HL-60/S4 (cell line): ENCODE results near the gene PLEKHA7.

Experiments used
- in situ Hi-C: fragments of 300-500 bp; cut with MboI; formaldehyde crosslinking; loops from 2 replicates; pipeline ENCODE4 v1.14.3; 2022; ENCODE audit warnings: low sequenced_read_pairs

The PLEKHA7 gene

DNA sequence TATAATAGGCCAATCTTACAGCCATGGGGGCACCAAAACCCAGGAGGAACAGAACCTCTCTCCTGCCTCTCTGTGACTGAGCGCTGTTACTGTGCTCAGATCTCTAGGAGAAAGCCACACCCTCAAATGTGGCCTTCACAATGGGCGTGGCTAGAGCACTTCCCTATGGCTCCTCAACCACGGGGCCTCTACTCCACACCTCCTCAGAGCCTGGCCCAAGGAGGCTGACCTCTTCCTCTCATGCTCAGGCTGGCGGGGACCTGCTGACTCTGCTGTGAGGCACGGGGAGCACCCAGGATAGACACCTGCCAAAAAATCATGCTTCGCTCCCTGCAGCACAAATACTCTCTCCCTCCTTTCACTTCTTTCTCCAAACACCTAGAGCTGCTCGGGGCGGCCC lies 234.8 kb downstream of the PLEKHA7 start:
- in situ Hi-C loops: no loop called here

DNA sequence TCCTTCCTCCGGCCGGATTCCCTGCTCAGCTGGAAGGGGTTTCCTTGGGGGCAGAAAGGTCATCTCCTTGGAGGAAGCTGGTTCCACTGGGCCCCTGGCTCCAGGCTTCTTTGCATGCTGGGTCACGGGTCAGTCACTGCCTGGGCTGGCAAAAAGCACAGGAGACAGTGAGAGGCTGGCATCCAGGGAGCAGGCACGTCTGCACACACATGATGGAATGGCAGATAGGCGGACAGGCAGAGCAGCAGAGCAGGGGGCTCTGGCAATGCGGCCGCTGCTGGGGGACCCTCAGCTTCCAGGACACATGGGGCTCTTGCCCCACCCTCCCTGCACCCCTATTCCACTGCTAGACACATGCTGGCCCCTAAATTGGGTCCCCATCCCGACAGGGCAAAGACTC lies 235.3 kb downstream of the PLEKHA7 start:
- in situ Hi-C loops: no loop called here

DNA sequence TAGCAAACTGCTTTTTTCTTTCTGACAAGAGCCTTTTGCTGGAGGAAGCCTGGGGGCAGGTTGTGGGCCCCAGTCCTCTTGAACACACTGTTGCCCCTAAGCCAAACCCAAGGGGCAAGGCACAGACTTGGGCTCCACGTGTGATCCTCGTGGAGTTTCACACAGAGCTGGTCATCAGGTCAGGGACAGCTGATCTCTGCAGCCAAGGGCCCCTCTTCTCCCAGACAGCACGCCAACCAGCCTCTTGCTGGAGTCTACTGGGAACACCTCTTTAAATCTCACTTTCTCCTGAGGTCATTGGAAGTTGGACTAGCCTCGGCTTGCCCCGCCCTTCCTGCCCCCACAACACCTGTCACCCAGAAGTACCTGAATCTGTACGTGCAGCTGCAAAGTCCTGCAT lies 235.9 kb downstream of the PLEKHA7 start:
- in situ Hi-C loops: no loop called here

DNA sequence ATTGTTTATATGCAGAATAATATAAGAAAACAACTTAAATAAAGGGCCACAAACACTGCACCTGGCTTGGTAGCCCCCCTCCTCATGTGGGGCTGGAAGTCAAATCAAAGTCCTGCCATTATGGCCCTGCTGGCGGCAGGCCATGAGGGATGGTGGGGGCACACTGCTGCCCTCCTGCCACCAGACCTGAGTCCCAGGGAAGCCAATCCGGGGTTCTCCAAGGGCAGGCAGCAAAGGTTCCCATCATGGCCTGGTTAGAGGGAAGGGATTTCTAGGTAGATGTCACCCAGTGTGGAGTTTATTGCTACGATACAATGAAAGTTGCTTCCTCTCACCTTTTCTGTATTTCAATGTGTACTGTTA lies 236.6 kb downstream of the PLEKHA7 start:
- in situ Hi-C loops: no loop called here

DNA sequence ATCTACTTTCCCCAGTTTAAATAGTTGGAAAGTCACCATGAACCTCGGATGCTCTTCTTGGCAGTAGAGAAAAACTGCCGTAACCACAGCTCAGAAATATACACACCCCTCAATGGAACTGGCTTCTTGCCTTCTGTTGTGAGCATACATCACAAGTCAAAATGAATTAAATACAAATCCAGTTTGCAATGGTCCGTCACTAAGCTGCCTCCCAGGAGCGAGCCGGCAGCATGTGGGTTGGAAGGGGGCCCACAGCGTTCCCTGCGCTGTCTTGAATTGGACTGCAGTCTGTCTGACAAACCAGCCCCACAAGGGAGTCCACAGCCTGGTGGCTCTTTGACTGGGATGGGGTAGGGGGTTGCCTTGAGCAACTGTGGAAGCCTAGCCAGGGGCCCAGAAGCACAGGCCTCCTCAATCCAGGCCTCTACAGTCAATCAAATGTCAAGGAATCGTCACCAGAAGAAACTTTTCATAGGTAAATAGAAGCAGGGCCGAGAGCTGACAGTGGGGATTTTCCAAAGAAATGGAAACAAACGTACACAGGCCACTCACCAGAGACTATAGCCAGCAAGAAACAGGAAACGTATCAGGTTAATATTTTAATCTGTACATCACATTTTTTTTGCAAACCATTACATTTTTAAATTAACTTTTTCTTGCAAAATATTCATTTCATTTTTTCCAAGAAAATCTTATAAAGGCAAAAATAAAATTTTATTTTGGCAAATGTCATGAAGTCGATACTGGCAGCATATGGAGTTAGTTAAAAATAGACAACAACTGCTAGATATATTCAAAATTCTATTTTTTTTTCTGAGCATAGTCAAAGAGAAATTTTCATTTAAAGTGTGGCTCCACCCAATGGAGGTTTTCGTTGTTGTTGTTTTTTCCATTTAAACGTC lies 237.3 kb downstream of the PLEKHA7 start:
- in situ Hi-C loops: no loop called here

DNA sequence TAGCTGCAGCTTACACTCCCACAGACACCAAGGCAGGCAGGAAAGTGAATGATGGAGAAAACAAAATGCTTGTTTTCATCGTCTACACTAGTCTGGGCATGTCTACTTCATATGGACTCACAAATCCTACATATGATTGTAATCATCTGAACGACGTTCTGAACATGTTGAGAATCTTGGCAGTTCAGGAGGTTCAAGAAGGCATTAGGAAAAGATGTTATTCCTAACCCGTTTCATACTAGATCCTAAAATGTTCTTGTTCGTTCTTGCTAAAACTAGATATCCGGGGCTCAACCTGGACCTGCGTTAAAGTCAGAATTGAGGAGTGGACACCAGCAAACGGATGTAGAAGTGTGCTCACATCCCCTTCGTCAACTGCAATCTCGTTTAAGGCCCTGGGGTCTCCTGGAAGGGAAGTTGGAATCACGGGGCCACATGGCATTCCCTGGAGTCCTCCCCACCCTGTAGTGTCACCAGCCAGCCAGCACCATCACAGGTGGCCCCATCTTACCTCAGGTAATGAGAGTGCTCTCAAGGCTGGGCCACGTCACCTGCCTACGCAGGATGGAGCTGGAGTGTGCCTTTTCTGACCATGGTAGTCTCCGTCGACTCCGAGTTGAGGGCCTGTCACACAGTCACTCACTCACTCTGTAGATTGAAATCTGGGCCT lies 238.5 kb downstream of the PLEKHA7 start:
- in situ Hi-C loops: no loop called here

DNA sequence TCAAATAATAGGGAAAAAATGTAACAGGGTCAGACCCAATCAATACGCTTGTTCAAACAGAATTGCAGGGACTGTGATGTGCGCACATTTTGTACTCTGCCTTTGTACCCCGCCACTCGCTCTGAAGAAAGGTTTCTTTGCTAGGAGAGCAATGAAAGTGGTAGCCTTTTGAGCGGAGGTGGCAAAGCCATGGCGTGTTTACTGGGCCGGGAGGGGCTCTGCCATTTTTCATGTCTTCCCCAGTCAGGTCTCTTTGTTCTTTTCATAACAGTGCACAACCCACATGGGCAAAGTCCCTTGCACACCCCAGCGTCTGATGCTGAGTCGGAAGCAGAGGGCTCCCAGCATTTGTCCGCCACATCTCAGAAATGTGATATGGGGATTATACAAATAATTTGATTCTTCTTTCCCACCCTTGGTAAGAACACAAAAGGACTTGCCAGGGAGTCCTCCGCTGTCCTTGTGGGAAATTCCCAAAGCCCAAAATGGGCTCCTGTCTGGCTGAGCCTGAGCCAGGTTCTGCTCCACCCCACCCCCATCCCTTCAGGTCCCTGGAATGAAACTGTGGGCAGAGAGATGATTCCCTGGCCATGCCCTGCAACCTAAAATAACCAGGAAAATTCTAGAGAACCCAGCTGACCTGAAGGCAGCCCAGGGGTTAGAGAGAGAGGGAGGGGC lies 239.1 kb downstream of the PLEKHA7 start:
- in situ Hi-C loops: no loop called here

DNA sequence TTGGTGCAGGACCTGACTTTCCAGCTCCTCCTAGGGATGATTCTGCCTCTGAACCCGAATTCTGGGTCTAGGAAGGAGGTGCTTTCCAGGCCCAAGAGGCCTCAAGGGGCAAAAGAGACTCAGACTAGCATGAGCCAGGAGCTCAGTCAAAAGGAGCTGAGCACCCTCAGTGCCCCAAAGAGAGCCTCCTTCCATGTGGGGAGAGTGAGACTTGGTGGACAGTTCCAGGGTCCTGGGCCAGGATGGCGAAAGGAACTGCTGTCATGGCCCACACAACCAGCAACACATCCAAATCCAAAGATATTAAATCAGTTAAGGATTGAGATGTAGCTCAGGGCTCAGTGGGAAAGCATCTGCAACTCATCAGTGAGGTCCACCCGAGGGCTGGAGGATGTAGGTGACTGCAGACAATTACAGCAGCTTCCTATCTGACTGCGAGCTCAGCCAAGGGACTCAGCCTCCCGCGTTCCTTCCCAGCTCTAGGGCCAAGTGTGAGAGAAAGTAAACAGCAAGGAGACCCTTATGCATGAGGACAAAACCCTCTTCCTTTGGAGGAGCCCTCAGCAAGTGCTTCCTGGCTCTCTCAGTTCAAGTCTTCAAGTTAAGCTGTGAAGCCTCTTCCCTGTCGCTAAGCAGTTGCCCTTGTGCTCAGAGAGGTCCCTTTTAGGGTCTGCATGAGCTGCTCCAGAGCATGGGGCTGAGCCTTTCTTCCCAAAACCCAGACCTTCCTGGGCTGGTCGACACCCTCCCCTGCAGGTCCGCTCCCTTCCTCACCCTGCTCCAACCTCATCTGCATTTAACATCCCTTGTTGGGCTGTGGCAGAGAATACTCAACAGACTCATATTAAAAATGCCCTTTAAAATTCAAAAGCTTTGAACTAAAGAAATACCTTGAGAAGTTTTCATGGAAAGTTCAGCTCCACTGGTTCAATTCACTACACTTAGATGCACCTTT lies 240.0 kb downstream of the PLEKHA7 start:
- in situ Hi-C loops: no loop called here

DNA sequence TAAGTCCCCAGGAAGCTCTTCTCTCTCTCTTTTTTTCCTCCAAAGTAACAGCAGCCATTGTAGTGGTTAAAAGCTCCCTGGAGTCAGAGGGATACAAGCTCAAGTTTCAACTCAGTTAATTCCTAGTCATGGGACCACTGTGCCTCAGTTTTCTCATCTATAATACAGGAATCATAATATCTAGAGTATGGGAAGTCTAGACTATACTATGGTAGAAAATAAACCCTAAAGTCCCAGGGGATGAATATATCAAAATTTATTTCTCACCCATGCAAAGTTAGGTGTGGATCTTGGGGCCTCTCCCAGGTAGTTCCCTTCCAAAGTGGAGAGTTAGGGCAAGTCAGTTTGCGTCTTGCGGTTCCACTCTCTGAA lies 242.1 kb downstream of the PLEKHA7 start:
- in situ Hi-C loops: no loop called here

DNA sequence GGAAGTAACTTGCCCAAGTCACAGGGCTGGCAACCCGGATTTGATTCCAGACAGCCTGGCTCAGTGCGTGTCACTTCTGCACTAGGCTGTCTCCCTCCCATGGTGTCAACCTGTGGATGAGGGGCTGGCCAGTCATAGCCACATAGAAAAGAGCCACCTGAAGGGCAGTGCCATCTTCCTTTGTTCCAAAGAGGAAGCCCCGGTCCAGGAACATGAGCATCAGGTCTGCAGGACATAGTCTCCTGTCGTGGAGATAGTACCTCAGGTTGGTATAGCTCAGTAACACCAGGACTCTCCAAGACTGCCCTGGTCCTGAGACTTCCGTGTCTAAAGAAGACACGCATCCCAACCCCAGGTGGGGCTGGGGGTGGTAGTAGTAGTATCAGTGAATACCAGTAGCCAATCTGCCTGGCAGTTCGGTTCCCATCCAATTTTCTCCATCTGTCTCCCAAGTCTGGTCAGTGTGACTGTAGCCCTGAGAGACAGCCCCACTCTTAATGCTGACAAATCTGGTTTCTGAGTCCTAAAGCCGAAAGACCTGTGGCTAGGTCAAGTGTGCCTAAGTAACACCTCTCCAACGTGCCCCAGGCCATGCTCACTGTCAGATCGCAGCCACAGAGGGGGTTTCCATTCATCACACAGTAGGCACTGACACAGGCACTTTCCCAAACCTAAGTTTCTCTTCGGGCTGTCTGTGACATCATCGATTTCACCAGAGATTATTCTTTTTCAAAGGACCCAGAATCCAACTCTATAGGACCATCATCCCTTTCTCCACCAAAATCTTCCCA lies 242.7 kb downstream of the PLEKHA7 start:
- in situ Hi-C loops: no loop called here

DNA sequence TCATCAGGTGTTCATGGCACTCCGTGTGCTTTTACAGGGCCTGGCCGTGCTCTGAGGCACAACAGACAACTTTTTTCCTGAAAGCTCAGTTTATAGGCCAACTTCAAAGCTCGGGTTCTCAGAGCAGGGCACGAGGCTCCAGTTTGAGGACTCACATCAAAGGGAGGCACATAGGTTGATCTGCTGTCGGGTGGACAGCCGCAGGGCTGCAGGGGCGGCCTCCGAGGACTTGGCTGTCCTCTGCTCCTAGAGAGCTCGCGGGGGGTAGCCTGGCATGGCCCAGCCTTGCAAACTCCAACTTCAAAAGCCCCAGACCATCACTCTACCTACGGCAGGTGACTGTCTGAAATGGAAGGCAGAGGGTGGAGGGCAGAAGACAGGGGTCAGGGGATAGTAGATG lies 244.2 kb downstream of the PLEKHA7 start:
- in situ Hi-C loops: no loop called here

DNA sequence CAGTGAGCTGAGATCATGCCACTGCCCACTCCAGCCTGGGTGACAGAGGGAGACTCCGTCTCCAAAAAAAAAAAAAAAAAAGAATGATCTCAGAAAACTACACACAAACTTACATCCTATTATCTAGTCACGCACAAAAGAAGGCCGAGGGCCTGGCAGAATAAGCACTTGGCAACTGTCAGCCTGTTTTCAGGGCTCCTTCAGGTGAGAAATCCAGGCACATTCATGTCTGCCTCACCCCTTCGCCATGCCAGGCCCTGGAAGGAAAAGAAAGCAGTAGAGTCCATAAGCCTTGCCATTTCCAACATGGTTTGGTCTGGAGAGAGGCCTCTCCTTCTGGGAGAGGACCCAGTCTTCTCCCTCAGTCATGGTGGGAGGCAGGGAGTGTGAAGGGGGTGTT lies 244.8 kb downstream of the PLEKHA7 start:
- in situ Hi-C loops: no loop called here

DNA sequence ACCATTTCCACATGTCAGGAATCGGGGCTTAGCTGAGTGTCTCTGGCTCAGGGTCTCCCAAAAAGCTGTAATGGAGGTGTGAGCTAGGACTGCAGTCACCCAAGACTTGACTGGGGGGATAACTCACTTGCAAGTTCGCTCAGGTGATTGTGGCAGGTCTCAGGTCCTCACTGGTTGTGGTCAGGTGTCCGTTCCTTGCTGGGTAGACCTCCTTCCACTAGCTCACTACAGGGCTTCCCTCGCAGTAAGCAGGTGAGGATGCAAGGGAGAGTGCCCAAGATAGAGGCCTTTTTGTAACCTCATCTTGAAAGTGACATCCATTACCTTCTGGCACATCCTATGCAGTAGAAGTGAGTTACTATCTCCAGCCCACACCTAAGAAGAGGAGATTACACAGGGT lies 246.3 kb downstream of the PLEKHA7 start:
- in situ Hi-C loops: no loop called here

DNA sequence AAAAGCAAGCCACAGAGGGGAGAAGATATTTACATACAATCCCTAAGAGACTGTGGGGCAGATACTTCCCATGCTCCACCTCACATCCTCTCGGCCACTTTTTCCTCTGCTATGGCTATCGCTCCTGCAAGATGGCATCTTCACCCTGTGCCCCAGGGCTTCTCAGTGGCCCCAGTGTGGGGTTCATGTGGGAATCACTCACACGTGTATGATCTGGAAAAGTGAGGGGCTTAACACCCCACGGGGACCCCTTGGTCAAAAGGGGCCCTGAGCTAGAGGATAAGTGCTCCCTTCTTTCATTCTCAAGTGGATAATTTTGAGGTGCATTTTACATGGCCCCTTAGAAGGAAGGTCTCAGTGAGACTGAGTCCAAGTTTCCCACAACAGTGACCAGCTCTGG lies 247.1 kb downstream of the PLEKHA7 start:
- in situ Hi-C loops: no loop called here

DNA sequence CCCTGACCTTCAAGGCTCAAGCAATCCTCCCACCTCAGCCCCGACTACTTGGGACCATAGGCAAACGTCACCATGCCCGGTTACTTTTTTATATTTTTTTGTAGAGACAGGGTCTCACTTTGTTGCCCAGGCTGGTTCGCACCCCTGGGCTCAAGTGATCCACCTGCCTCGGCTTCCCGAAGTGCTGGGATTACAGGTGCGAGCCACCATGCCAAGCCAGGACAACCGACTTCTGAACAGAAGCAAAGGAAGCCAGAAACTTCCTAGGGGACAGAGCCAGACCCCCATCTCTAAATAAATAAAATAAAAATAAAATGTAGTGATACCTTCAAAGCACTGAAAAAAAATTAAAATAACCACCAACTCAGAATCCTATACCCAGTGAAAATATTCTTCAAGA lies 249.3 kb downstream of the PLEKHA7 start:
- in situ Hi-C loops: no loop called here

DNA sequence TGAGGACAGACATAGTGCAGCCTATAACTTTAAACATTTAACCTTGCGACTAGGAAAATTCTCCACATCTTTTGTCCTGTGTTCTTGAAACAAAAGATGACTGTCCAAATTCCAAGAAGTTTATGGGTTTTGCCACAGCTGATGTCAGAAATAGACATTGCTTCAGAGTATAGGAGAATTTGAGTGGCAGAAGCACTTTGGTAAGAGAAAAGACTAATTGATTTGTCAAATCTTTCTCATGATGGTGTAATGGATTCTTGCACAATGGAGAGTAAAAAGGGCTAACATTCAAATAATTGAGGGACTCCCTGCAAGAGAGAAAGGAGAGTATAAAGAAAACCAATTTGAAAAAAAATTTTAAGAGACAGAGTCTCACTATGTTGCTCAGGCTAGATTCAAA lies 250.5 kb downstream of the PLEKHA7 start:
- in situ Hi-C loops: no loop called here

DNA sequence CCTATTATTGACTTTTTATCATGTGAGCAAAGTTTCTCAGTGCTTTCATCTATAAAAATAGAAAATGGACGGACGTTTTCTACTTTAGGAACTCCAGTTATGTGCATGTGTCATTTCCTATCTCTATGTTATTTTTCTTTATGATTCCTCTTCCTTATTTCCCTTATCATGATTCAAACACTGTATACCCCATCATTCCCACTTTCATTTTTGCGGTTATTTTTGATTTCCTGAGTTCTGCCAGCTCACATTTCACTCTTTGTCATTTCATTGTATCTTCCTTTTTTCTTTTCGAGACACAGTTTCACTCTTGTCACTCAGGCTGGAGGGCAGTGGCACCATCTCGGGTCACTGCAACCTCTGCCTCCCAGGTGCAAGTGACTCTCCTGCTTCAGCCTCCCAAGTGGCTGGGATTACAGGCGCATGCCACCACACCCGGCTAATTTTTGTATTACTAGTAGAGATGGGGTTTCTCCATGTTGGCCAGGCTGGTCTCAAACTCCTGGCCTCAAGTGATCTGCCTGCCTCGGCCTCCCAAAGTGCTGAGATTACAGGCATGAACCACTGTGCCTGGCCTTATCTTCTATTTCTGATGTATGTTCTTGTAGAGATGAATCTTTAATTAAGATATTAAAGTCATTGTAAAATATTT lies 254.2 kb downstream of the PLEKHA7 start:
- in situ Hi-C loops: no loop called here

DNA sequence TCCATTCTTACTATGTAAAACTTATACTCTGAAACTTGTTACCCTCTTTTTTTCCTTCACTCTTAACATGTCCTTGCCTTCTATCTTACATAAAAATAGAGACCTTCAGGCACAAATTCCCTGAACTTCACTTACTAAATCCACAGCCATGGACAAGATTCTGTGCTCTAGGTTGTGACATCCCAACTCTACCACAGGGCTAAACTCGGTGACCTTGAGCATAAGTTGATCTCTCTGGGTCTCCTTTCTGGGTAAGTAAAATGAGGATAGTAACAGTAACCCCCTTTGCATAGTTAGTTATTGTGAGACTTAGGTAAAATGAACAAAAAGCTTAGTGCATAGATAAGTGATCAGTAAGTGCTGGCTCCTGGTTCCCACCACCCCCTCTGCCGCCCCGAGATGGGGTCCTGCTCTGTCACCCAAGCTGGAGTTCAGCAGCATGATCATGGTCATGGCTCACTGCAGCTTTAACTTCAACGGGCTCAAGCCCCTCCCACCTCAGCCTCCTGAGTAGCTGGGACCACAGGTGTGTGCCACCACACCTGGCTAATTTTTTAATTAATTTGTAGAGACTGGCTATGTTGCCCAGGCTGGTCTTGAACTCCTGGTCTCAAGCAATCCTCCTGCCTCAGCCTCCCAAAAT lies 255.7 kb downstream of the PLEKHA7 start:
- in situ Hi-C loops: no loop called here

DNA sequence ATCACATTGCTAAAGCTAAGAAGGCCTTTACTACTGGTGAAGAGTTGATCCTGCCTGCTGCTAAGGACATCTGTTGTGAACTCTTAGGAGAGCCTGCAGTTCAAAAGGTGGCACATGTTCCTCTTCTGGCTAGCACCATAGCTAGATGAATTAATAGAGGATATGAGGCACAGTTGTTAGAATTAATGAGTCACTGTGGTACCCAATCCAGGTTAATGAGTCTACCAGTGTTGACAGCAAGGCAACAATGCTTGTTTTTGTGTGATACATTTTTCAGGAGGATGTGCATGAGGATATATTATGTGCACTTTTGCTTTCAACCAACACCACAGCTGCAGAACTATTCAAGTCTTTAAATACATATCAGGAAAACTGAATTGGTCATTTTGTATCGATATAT lies 263.8 kb downstream of the PLEKHA7 start:
- in situ Hi-C loops: no loop called here
